Activated CD4-positive, alpha-beta T cell treated with anti-CD3 and anti-CD28 coated beads, Interleukin-2, amount 50 U/mL, for 48 hours (primary cell): ENCODE measurements around the gene PSMD1.
A peak's percentile ranks its signal among the peaks of the same experiment; 100 is the strongest.
"Not testable (repeated sequence)": the region's sequence is repeated elsewhere in the genome, so short reads cannot be mapped to it uniquely, and the experiment has no call there.

Source experiments
- DNase-seq, 2 experiments: peaks; one replicate each; pipeline ENCODE4 v3.0.0-alpha.2; 2020

The PSMD1 gene

DNA sequence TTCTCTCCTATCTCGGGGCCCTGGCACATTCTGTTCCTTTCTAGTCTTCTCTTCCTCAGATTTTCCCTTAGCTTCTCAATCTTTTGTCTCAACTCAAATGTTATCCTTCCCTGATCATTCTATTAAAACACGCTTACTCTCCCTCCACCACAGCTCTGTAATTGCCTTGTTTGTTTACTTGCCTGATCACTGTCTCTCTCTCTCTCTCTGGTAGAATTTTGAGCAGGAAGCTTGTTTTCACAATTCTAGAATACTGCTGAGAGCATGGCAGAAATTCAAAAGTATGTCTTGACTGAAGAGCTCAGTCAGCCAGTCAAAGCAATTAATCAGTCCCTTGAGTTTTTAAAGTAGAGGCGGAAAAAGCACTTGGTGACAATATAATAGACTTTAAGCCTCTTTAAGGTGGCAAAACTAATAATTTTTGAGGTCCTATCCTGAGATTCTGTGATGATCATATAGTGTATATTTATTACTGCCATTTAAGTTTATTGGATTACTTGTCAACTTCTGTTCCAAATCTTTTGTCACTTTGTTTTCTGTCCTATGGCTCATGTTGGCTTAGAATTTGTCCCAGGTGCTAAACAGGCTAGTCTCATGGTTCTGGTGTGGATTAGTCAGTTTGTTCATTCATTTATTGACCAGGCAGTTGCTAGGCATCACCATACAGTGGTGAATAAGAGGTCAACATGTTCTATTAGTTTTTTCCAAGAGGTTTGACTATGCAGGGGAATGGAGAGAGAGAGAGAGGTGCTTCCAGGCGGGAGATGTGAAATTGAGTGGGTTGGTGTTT lies 2.3 kb downstream of the PSMD1 start:
- no peak for DNase-seq

DNA sequence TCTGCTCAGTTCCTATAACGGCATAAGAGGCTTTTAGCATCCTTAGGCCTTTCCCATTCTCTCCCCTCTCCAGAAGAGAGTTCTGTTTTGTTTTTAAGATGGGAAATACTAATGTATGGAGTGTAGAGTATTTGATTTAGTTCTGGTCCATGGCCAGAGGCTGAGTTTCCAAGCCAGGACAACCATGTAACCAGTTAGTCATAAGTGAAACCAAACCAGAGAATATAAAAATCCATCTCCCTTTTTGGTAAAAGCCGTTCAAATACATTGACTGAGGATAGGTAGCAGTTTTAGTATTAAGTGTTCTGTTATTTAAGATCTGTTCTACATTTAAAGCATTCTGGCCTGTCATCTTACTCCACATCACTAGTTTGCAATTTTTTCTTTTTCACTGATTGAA lies 3.1 kb downstream of the PSMD1 start:
- DNase-seq, result no peak

DNA sequence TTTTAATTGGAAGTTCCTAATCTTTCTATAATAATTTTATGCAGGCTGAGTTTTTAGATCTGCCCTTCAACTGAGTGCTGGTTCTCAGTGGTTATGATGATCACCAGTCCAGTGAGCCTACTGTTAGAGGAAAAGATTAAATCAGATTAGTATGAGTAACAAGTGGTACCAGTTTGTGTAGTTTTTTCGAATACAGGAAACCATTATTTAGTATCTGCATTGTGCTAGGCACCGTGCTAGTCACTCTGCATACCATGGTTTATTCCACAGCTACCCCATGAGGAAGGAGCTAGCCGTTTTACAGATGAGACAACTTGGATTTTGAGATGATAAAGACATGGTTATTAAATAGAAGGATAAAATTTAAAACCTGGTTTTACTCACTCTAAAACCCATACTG lies 6.1 kb downstream of the PSMD1 start:
- DNase-seq, result no peak

- no peak for DNase-seq
Observed at GRCh38 chr2:231063347-231063746, 6.7 kb downstream of the PSMD1 start.

- DNase-seq, result no peak
Observed at GRCh38 chr2:231065966-231066365, 9.3 kb downstream of the PSMD1 start.

- not testable (repeated sequence) for DNase-seq
Observed at GRCh38 chr2:231067531-231067930, 10.9 kb downstream of the PSMD1 start.

DNA sequence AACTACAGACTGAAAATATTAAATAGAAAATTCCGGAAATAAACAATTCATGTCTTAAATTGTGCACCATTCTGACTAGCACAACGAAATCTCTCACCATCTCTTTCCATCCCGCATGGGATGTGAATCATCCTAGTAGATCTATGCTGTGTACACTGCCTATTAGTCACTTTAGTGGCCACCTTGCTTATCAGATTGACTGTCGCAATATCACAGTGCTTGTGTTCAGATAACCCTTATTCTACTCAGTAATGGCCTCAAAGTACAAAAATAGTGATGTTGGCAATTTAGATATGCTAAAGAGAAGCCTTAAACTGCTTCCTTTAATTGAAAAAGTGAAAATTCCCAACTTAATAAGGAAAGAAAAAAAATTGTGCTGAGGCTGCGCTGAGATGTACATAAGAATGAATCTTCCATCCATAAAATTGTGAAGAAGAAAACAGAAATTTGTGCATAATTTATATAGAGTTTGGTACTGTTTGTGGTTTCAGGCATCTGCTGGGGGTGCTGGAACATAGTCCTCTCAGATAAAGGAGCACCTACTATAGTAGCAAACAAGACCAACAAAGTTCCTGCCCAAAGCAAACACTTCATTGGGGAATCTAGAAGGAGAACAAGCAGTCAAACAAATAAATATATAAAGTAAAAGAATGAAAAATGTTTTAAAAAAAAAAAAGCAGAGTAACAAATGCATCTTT lies 12.0 kb downstream of the PSMD1 start:
- DNase-seq, result no peak

- DNase-seq, result no peak
Observed at GRCh38 chr2:231069379-231070054, 12.8 kb downstream of the PSMD1 start.

- DNase-seq, result no peak
Observed at GRCh38 chr2:231084565-231084964, 27.9 kb downstream of the PSMD1 start.

GRCh38 chr2:231088754-231089153 lies 32.1 kb downstream of the PSMD1 start:
- no peak for DNase-seq

DNA sequence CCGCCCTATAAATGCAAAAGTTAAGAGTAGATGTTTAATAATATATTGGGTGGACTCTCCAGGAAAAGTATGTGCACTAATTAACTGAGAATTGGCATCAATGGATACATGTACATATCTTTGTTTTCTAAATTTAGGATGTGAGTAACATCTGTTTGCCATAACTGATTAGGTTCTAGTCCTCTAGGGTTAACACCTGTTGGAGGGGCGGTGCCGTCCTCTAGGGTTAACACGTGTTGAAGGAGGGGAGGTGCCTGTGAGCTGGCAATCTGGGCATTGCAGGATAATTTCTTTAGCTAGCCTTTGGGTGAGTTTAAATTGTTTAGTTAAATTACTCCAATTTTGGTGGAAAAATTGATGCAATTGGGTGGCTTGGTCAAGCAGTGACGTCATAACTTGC lies 37.3 kb downstream of the PSMD1 start:
- DNase-seq, result no peak

DNA sequence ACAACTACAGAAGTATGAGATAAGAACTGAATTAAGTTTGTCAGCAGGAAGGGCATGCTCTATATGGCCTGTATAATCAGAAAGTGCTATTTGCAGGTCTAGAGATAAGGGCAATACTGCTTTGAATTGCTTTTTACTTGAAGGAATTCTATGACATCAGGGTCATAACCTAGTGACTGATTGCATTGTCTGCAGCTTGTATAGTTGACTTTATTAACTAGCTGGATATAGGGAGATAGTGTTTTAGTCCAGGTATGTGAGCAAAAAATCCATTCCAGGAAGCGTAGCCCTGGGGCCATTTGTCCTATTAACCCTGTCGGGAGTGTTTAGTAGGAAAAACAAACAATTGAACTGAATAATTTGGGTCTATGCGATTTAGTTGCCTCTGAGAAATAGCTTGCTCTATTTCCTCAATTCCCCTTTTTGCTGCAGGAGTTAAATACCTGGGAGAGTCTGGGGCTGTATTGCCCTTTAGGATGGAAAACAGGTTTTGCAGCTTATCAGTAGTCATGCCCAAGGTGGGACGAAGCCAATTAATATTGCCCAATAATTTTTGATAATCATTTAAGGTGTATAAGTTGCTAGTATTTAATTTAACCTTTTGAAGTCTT lies 38.2 kb downstream of the PSMD1 start:
- no peak for DNase-seq

DNA sequence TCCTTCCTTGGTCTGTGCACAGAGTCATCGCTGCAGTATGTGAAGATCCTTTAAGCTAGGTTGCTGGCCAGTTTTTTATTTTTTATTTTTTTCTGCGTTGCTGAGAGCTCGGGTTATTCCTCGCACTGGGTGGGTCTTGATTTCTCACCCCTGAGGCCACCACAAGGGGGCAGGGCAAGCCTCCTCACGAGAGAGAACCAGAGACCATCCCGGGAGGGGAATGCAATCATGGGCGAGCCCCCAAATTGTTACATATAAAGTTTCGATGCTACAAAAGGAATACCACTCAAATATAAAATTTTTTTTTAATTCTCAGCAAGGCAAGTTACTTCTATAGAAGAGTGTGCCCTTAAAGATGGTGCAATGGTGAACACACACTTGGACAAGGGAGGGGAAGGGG lies 43.3 kb downstream of the PSMD1 start:
- DNase-seq, result peak in 1 of 2 experiments; percentile 3

- DNase-seq, result not testable (repeated sequence)
Observed at GRCh38 chr2:231100321-231100720, 43.7 kb downstream of the PSMD1 start.

- no peak for DNase-seq
Observed at GRCh38 chr2:231100990-231101389, 44.3 kb downstream of the PSMD1 start.

GRCh38 chr2:231102772-231103171 lies 46.1 kb downstream of the PSMD1 start:
- no peak for DNase-seq

DNA sequence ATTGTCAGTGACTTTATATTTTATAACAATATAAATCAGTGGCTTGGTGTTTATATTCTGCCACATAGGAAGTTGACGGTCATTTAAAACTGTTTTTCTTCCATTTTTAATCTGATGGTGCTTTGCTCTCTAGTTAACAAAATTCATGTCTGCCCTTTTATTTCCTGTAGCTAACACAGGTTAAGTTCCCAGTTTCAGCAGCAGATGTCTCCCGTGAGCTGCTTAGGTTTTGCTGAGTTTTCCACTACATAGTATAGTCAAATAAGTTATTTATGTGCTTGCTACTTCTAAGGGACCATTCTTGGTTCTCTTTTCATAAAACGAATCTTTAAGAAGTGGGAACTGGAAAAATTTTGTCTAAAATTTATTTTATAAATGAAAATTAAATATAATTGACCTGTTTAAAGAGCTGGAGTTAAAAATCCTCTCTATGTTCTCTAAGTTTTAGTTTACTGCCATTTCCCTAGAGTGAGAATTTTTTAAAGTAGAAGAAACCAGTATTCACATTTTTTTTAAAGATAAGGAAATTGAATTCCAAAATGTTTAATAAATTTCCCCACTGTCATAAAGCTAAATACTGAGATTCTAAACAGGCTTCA lies 47.5 kb downstream of the PSMD1 start:
- peak; percentile 51 to 66 for DNase-seq

GRCh38 chr2:231110551-231110950 lies 53.9 kb downstream of the PSMD1 start:
- no peak for DNase-seq

DNA sequence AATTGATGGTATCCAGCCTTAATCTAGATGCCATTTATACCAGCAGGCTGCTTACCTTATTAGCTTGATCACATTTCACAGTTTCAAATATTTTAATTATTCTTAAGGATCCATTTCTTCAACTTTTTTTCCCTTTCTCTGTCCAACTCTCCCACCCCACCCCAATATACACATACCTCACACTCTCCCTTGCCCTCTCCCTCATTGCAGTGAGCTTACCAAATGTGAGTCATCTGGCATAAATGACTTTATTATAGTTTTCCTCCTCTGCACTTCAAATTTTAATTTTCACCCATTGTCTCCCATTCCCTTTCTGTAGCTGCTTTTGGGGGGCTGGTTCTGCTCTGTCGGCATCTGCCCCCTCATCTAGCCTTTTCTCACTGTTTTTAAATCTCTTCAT lies 55.3 kb downstream of the PSMD1 start:
- no peak for DNase-seq

DNA sequence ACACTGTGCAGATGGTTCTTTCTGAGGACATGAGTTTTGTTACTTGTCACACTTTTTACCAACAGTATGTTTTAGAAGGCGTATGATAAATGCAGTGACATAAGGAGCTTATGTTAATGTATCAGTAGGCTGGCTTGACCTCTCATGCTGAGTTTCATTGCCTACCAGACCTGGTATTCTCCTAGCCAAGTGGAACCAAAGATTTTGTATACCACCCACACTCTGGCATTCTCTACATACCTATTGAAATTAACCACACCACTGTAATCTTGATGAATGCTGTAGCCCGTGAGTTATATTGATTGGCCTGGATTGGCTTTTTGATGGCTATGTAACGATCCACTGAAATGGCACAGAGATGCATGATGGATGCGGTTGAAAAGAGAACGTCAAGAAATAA lies 56.8 kb downstream of the PSMD1 start:
- DNase-seq, result no peak

DNA sequence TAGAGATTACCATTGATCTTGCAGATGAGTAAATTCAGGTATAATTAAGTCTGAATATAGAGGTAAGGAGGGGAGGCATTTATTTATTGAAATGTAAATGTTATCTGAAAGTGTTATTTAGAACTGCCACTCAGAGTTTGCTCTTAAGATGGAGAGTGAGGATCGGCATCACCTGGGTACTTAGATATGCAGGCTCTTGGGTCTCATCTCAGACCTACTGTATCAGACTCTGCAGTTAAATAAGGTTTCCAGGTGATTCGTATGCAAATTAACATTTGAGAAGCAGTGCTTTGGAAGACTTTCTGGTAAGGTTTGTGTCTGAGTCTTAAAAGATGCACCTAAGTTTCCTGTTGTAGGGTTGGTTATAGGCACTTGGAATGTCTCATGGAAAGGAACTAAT lies 59.0 kb downstream of the PSMD1 start:
- no peak for DNase-seq

DNA sequence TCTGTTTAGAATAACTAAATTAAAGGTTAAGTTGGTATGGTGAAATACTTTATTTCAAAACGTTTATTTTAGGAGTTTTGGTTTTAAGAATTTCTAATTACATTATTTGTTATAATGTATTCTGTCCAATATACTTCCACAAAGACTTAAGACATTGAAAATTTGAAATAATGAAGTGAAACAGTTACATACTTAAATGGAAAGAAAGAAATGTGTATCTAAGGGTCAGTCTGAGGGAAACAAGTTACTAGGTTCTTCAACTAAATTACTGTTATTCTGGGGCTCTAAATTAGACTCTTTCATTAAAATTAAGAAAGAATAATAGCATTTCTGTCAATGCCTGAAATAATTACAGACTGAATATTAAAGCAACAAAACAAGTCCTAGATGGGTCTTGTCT lies 60.5 kb downstream of the PSMD1 start:
- no peak for DNase-seq
